ENCODE data around the gene OVOL1. TPM values are rescaled to one million over a fixed set of nuclear protein-coding genes. Genes with fewer than 3 reads are reported as not detected.
A peak's percentile ranks its signal among the peaks of the same experiment; 100 is the strongest.

OVOL1 gene
- total RNA-seq, 2 donors from 2014 or later: 3.4 to 5.5 TPM

- peak overlapping the region; percentile 81 for H3K4me3 Mint-ChIP-seq
- peaks cover 21% of the 10 kb centered on the region for H3K36me3 Mint-ChIP-seq (ENCODE audit: low read depth)
- Histone ChIP-seq H3K36me3 (ENCODE audit: control insufficient read depth, insufficient read depth, low read length) (peaks cover 33% of the 10 kb centered on the region), H3K27me3 (ENCODE audit: control insufficient read depth, insufficient read depth, low read length, poor library complexity, severe bottlenecking) (peaks cover 19% of the 10 kb centered on the region), H3K4me1 (ENCODE audit: control insufficient read depth, insufficient read depth, low read length) (no peaks in the 10 kb centered on the region), H3K27ac (ENCODE audit: low read depth, low read length) (no peak overlapping the region), H3K4me3 (ENCODE audit: low read length) (peak overlapping the region; percentile 80), H3K9me3 (ENCODE audit: control insufficient read depth, low read length) (no peaks in the 10 kb centered on the region), H3K9ac (ENCODE audit: extremely low read depth, low read length, poor library complexity, severe bottlenecking) (peak overlapping the region; percentile 8)
- TF ChIP-seq, protein P1, sequence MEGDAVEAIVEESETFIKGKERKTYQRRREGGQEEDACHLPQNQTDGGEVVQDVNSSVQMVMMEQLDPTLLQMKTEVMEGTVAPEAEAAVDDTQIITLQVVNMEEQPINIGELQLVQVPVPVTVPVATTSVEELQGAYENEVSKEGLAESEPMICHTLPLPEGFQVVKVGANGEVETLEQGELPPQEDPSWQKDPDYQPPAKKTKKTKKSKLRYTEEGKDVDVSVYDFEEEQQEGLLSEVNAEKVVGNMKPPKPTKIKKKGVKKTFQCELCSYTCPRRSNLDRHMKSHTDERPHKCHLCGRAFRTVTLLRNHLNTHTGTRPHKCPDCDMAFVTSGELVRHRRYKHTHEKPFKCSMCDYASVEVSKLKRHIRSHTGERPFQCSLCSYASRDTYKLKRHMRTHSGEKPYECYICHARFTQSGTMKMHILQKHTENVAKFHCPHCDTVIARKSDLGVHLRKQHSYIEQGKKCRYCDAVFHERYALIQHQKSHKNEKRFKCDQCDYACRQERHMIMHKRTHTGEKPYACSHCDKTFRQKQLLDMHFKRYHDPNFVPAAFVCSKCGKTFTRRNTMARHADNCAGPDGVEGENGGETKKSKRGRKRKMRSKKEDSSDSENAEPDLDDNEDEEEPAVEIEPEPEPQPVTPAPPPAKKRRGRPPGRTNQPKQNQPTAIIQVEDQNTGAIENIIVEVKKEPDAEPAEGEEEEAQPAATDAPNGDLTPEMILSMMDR (conservative IDR thresholded peaks at IDR 0.05): no peak
- no peak overlapping the region for H3K27ac Mint-ChIP-seq
- no peaks in the 10 kb centered on the region for H3K4me1 Mint-ChIP-seq
- peaks cover 20% of the 10 kb centered on the region for H3K27me3 Mint-ChIP-seq (ENCODE audit: insufficient read depth)
- 94 to 96% methylated on average over 15 to 25 of the region's 25 CpGs for WGBS, 2 experiments (ENCODE audit: insufficient coverage in 1 of 2, insufficient read length in 1 of 2)
- peak; percentile 30 for DNase-seq
- H3K9me3 Mint-ChIP-seq: no peaks in the 10 kb centered on the region
Observed at GRCh38 chr11:65778901-65779668, 7.8 kb upstream of the OVOL1 start.

DNA sequence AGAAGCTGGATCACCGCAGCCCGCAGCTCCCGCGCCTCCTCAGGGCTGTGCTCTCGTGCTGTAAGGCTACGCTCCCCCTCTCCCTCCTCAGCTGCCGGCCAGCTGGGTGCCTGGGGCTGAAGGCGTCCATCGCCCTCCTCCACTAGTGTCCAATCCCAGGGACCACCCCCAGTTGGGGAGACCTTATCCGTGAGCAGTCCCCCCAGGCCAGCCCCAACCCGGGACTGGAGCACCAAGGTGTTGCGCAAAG lies 7.3 kb upstream of the OVOL1 start:
- TF ChIP-seq, protein P1 (conservative IDR thresholded peaks at IDR 0.05): no peak

GRCh38 chr11:65779919-65780769 lies 6.7 kb upstream of the OVOL1 start:
- DNase-seq: peak; percentile 97
- Histone ChIP-seq H3K9me3 (ENCODE audit: control insufficient read depth, low read length) (no peaks in the 10 kb centered on the region), H3K4me3 (ENCODE audit: low read length) (peak overlapping the region; percentile 80), H3K4me1 (ENCODE audit: control insufficient read depth, insufficient read depth, low read length) (no peaks in the 10 kb centered on the region), H3K9ac (ENCODE audit: extremely low read depth, low read length, poor library complexity, severe bottlenecking) (peak overlapping the region; percentile 53), H3K27me3 (ENCODE audit: control insufficient read depth, insufficient read depth, low read length, poor library complexity, severe bottlenecking) (peaks cover 29% of the 10 kb centered on the region), H3K27ac (ENCODE audit: low read depth, low read length) (no peak overlapping the region), H3K36me3 (ENCODE audit: control insufficient read depth, insufficient read depth, low read length) (peaks cover 33% of the 10 kb centered on the region)
- peaks cover 4% of the 10 kb centered on the region for H3K4me1 Mint-ChIP-seq
- H3K36me3 Mint-ChIP-seq (ENCODE audit: low read depth): peaks cover 18% of the 10 kb centered on the region
- H3K9me3 Mint-ChIP-seq: no peaks in the 10 kb centered on the region
- WGBS, 2 experiments (ENCODE audit: insufficient coverage in 1 of 2, insufficient read length in 1 of 2): 12 to 21% methylated on average over 9 to 76 of the region's 76 CpGs
- H3K27ac Mint-ChIP-seq: peak overlapping the region; percentile 82
- TF ChIP-seq, protein P1 (conservative IDR thresholded peaks at IDR 0.05): peak; percentile 100
- peak overlapping the region; percentile 81 for H3K4me3 Mint-ChIP-seq
- peaks cover 30% of the 10 kb centered on the region for H3K27me3 Mint-ChIP-seq (ENCODE audit: insufficient read depth)

More for the DNA sequence above, 7.3 kb upstream of the OVOL1 start:
- peaks cover 21% of the 10 kb centered on the region for H3K36me3 Mint-ChIP-seq (ENCODE audit: low read depth)
- H3K4me3 ChIP-seq (ENCODE audit: low read length): peak overlapping the region; percentile 80
- no peaks in the 10 kb centered on the region for H3K9me3 Mint-ChIP-seq
- H3K36me3 ChIP-seq (ENCODE audit: control insufficient read depth, insufficient read depth, low read length): peaks cover 33% of the 10 kb centered on the region
- peaks cover 25% of the 10 kb centered on the region for H3K27me3 Mint-ChIP-seq (ENCODE audit: insufficient read depth)
- no peak overlapping the region for H3K27ac Mint-ChIP-seq
- H3K9me3 ChIP-seq (ENCODE audit: control insufficient read depth, low read length): no peaks in the 10 kb centered on the region
- no peaks in the 10 kb centered on the region for H3K4me1 ChIP-seq (ENCODE audit: control insufficient read depth, insufficient read depth, low read length)
- peak overlapping the region; percentile 81 for H3K4me3 Mint-ChIP-seq
- DNase-seq: no peak
- peak overlapping the region; percentile 8 for H3K9ac ChIP-seq (ENCODE audit: extremely low read depth, low read length, poor library complexity, severe bottlenecking)
- peaks cover 24% of the 10 kb centered on the region for H3K27me3 ChIP-seq (ENCODE audit: control insufficient read depth, insufficient read depth, low read length, poor library complexity, severe bottlenecking)
- peaks cover 4% of the 10 kb centered on the region for H3K4me1 Mint-ChIP-seq
- 94 to 100% methylated on average over 1 to 12 of the region's 12 CpGs for WGBS, 2 experiments (ENCODE audit: insufficient coverage in 1 of 2, insufficient read length in 1 of 2)
- H3K27ac ChIP-seq (ENCODE audit: low read depth, low read length): no peak overlapping the region

All from endodermal cell (in vitro differentiated cells).